HepG2 (cell line): Measurements from ENCODE around the gene GPX2. TPM values are rescaled to one million over a fixed set of nuclear protein-coding genes. Genes with fewer than 3 reads are reported as not detected.

Source experiments
- ARNT2 ChIP-seq: sonication (generic); formaldehyde crosslinking; IDR thresholded peaks from 2 replicates; pipeline ENCODE4 v1.8.0; 2022; ENCODE audit warnings: mild to moderate bottlenecking, low read depth, missing genetic modification reagents, moderate library complexity
- GPN1 ChIP-seq: sonication (generic); formaldehyde crosslinking; IDR thresholded peaks from 2 replicates; pipeline ENCODE4 v1.5.1; 2020; ENCODE audit warnings: missing genetic modification reagents, borderline replicate concordance
- HMG20A ChIP-seq: IDR thresholded peaks from 2 replicates; pipeline ENCODE4 v1.6.1; 2016; ENCODE audit warnings: borderline replicate concordance
- KLF12 ChIP-seq: sonication (generic); formaldehyde crosslinking; IDR thresholded peaks from 2 replicates; pipeline ENCODE4 v1.4.0; 2020; ENCODE audit warnings: missing genetic modification reagents, borderline replicate concordance
- KLF6 ChIP-seq: IDR thresholded peaks from 2 replicates; pipeline ENCODE4 v1.8.0; 2016; ENCODE audit warnings: missing biosample characterization, missing genetic modification reagents
- MED1 ChIP-seq: sonication (generic); formaldehyde crosslinking; IDR thresholded peaks from 2 replicates; pipeline ENCODE4 v1.4.0; 2020; ENCODE audit warnings: missing genetic modification reagents
- MNT ChIP-seq: fragments of 450-650 bp; IDR thresholded peaks from 2 replicates; pipeline ENCODE4 v1.6.1; 2016
- MTA1 ChIP-seq: sonication (generic); formaldehyde crosslinking; IDR thresholded peaks from 2 replicates; pipeline ENCODE4 v1.4.0; 2020; ENCODE audit warnings: missing genetic modification reagents, mild to moderate bottlenecking, borderline replicate concordance
- NCOA1 ChIP-seq: sonication (generic); formaldehyde crosslinking; IDR thresholded peaks from 2 replicates; pipeline ENCODE4 v1.9.0; 2021; ENCODE audit warnings: missing genetic modification reagents
- NCOA2 ChIP-seq: sonication (generic); formaldehyde crosslinking; IDR thresholded peaks from 2 replicates; pipeline ENCODE4 v1.8.0; 2022; ENCODE audit warnings: inconsistent platforms
- RFXANK ChIP-seq: IDR thresholded peaks from 2 replicates; pipeline ENCODE4 v1.6.1; 2016
- RFXAP ChIP-seq: sonication (generic); formaldehyde crosslinking; IDR thresholded peaks from 2 replicates; pipeline ENCODE4 v1.4.0; 2020; ENCODE audit warnings: missing genetic modification reagents, borderline replicate concordance
- TFDP1 ChIP-seq: IDR thresholded peaks from 2 replicates; pipeline ENCODE4 v1.6.1; 2016; ENCODE audit warnings: missing compliant biosample characterization, missing genetic modification reagents, borderline replicate concordance
- THYN1 ChIP-seq: sonication (generic); formaldehyde crosslinking; IDR thresholded peaks from 2 replicates; pipeline ENCODE4 v1.8.1; 2023; ENCODE audit warnings: low read depth, mild to moderate bottlenecking, moderate library complexity, missing genetic modification reagents, borderline replicate concordance
- ZBTB49 ChIP-seq: sonication (generic); formaldehyde crosslinking; IDR thresholded peaks from 2 replicates; pipeline ENCODE4 v1.4.0; 2020; ENCODE audit warnings: missing genetic modification reagents, borderline replicate concordance
- ZNF12 ChIP-seq: sonication (generic); formaldehyde crosslinking; IDR thresholded peaks from 2 replicates; pipeline ENCODE4 v1.5.0; 2020; ENCODE audit warnings: missing genetic modification reagents
- ZNF282 ChIP-seq: fragments of 450-650 bp; IDR thresholded peaks from 2 replicates; pipeline ENCODE4 v1.6.1; 2018; ENCODE audit not compliant: partially characterized antibody
- ZNF292 ChIP-seq: sonication (generic); formaldehyde crosslinking; IDR thresholded peaks from 2 replicates; pipeline ENCODE4 v1.8.1; 2022; ENCODE audit warnings: mild to moderate bottlenecking, low read depth, missing genetic modification reagents, borderline replicate concordance
- ZNF335 ChIP-seq: sonication (generic); formaldehyde crosslinking; IDR thresholded peaks from 2 replicates; pipeline ENCODE4 v1.4.0; 2020; ENCODE audit warnings: missing genetic modification reagents
- ZNF546 ChIP-seq: sonication (generic); formaldehyde crosslinking; conservative IDR thresholded peaks from 2 replicates; pipeline ENCODE4 v1.8.1; 2023; ENCODE audit warnings: mild to moderate bottlenecking, missing genetic modification reagents
- ZNF576 ChIP-seq: sonication (generic); formaldehyde crosslinking; IDR thresholded peaks from 2 replicates; pipeline ENCODE4 v1.4.0; 2020; ENCODE audit warnings: mild to moderate bottlenecking, missing genetic modification reagents
- ZNF670 ChIP-seq: sonication (generic); formaldehyde crosslinking; IDR thresholded peaks from 2 replicates; pipeline ENCODE4 v1.8.0; 2022; ENCODE audit warnings: mild to moderate bottlenecking, missing genetic modification reagents, borderline replicate concordance
- ZNF776 ChIP-seq: sonication (generic); formaldehyde crosslinking; IDR thresholded peaks from 2 replicates; pipeline ENCODE4 v1.4.0; 2020; ENCODE audit warnings: mild to moderate bottlenecking, missing genetic modification reagents
- ZNF891 ChIP-seq: sonication (generic); formaldehyde crosslinking; IDR thresholded peaks from 2 replicates; pipeline ENCODE4 v1.5.0; 2020; ENCODE audit warnings: mild to moderate bottlenecking, missing genetic modification reagents
- polyA plus RNA-seq, 8 experiments: library from polyadenylated mRNA; depleted of rRNA in 3 of 8; stranded (reverse) in 7 of 8; unstranded in 1 of 8; fragments of >200 nt; fragmentation: Illumina TruSeq in 4 of 8; extraction: Trizol in 4 of 8; gene quantifications; 2 replicates each; pipeline versions ENCODE4 v1.2.1 to v1.2.3, GENCODE V29; 2011 to 2016; ENCODE audit warnings: low read depth in 4 of 8, missing spikeins in 1 of 8, mixed read lengths in 1 of 8; ENCODE audit not compliant: insufficient read depth in 1 of 8
- total RNA-seq, 5 experiments: library from RNA; depleted of rRNA; stranded (reverse); fragments of >200 nt; fragmentation: Illumina TruSeq; extraction: Trizol; gene quantifications; 2 replicates each; pipeline ENCODE4 v1.2.3, GENCODE V29; 2016; ENCODE audit warnings: low read depth in 1 of 5

The GPX2 gene
- total and polyA plus RNA-seq, 2 of the 13 experiments (the other 11 are each of a cell fraction or from before 2014, with no cell fraction given) = 526 to 674 TPM

- TF ChIP-seq MNT = no peak
- TF ChIP-seq GPN1 (CRISPR knock-in tag) = no peak
- no peak for TF ChIP-seq HMG20A (CRISPR knock-in tag)
- TF ChIP-seq MED1 (CRISPR knock-in tag) = peak; percentile 54
- peak; percentile 56; the same call in 1 of the 2 replicates for TF ChIP-seq ARNT2 (CRISPR knock-in tag)
- peak; percentile 66 for TF ChIP-seq NCOA2 (CRISPR knock-in tag)
- no peak for TF ChIP-seq ZBTB49 (CRISPR knock-in tag)
- TF ChIP-seq ZNF891 (CRISPR knock-in tag) = 0 out of 2 replicates have a peak, but pooled peaks have one; percentile 35
- no peak for TF ChIP-seq ZNF670
- 0 out of 2 replicates have a peak, but pooled peaks have one; percentile 48 for TF ChIP-seq TFDP1 (CRISPR knock-in tag)
- no peak for TF ChIP-seq ZNF776 (CRISPR knock-in tag)
- TF ChIP-seq ZNF546 (CRISPR knock-in tag) = no peak
- no peak for TF ChIP-seq ZNF335
- no peak for TF ChIP-seq THYN1 (CRISPR knock-in tag)
- TF ChIP-seq NCOA1 = no peak
- TF ChIP-seq ZNF282 = no peak
- no peak; the same call in 1 of the 2 replicates for TF ChIP-seq MTA1
- TF ChIP-seq KLF6 (CRISPR knock-in tag) = no peak
- TF ChIP-seq ZNF292 (CRISPR knock-in tag) = peak; percentile 69; the same call in 1 of the 2 replicates
- TF ChIP-seq ZNF12 = no peak
- no peak for TF ChIP-seq RFXANK
- TF ChIP-seq RFXAP (CRISPR knock-in tag) = no peak
- no peak for TF ChIP-seq ZNF576 (CRISPR knock-in tag)
- TF ChIP-seq KLF12 (CRISPR knock-in tag) = no peak
Measured at GRCh38 chr14:64947710-64948611, 5.4 kb upstream of the GPX2 start (continued).
